WTC11 (cell line): ENCODE results near the gene CHD3.
A peak's percentile ranks its signal among the peaks of the same experiment; 100 is the strongest.

ENCODE experiments used
- CTCF ChIP-seq: fragments of 200-600 bp; IDR thresholded peaks from 2 replicates; pipeline ENCODE4 v1.8.0; 2022; ENCODE audit warnings: antibody characterized with exemption
- ELF4 ChIP-seq: sonication (generic); formaldehyde crosslinking; IDR thresholded peaks from 2 replicates; pipeline ENCODE4 v1.8.1; 2022; ENCODE audit warnings: low read depth, mild to moderate bottlenecking, moderate library complexity, missing genetic modification reagents
- EMX1 ChIP-seq: fragments of 250-450 bp; sonication (Bioruptor Pico); IDR thresholded peaks from 2 replicates; pipeline ENCODE4 v1.8.0; 2021; ENCODE audit warnings: mild to moderate bottlenecking
- IRF1 ChIP-seq: sonication (generic); formaldehyde crosslinking; IDR thresholded peaks from 2 replicates; pipeline ENCODE4 v1.8.0; 2023; ENCODE audit warnings: missing genetic modification reagents
- MXD4 ChIP-seq: fragments of 250-450 bp; sonication (Bioruptor Pico); IDR thresholded peaks from 2 replicates; pipeline ENCODE4 v1.8.0; 2021; ENCODE audit warnings: mild to moderate bottlenecking, moderate library complexity, borderline replicate concordance
- NFYB ChIP-seq: sonication (generic); formaldehyde crosslinking; conservative IDR thresholded peaks from 2 replicates; pipeline ENCODE4 v1.8.0; 2022; ENCODE audit warnings: low read depth, missing genetic modification reagents
- SP1 ChIP-seq: sonication (generic); formaldehyde crosslinking; conservative IDR thresholded peaks from 2 replicates; pipeline ENCODE4 v1.8.1; 2022; ENCODE audit warnings: missing genetic modification reagents

GRCh38 chr17:7841915-7842379 is 46.6 kb upstream of the CHD3 start:
- TF ChIP-seq CTCF (no peak), NFYB (no peak), EMX1 (CRISPR knock-in tag) (no peak), ELF4 (CRISPR knock-in tag) (no peak), SP1 (peak; percentile 68; the same call in 1 of the 2 replicates), MXD4 (no peak), IRF1 (CRISPR knock-in tag) (no peak)
